IMR-90 (cell line): ENCODE results near the gene PUM2. TPM values are rescaled to one million over a fixed set of nuclear protein-coding genes. Genes with fewer than 3 reads are reported as not detected.

Experiments used
- ATAC-seq: fragments of 200-7000 bp; cut with Tn5 transposase; 2 replicates; pipeline ENCODE4 v1.9.1; 2020; ENCODE audit warnings: low read depth, mild to moderate bottlenecking, moderate library complexity
- BruUV-seq: library from RNA; stranded (reverse); fragments of 400-500 nt; replicated peaks from 2 replicates; lab custom pipeline; 2021; lab: Mats Ljungman, UMichigan
- CTCF ChIA-PET: fragments of 300-600 bp; formaldehyde crosslinking; extraction: SDS; loops from one replicate; lab custom pipeline; 2021; ENCODE audit warnings: antibody characterized with exemption; lab: Yijun Ruan, JAX
- POLR2A ChIA-PET: fragments of 300-600 bp; sonication (Branson Sonifier 250); formaldehyde crosslinking; loops from one replicate; lab custom pipeline; 2022; ENCODE audit warnings: antibody characterized with exemption; ENCODE audit not compliant: unreplicated experiment; lab: Charles Lee
- DNase-seq: peaks from one replicate; pipeline ENCODE4 v3.0.0; 2013
- H2AFZ ChIP-seq: replicated peaks from 2 replicates; pipeline ENCODE3; 2013; ENCODE audit warnings: low read length, mild to moderate bottlenecking; ENCODE audit not compliant: poor library complexity
- H2AK5ac ChIP-seq: 2 replicates; pipeline ENCODE4 v1.6.1; 2013; ENCODE audit warnings: low read depth, low read length, inconsistent platforms
- H2AK9ac ChIP-seq: replicated peaks from 2 replicates; pipeline ENCODE3; 2013; ENCODE audit warnings: mild to moderate bottlenecking, low read depth, low read length, moderate library complexity; ENCODE audit not compliant: poor library complexity
- H2BK120ac ChIP-seq: 2 replicates; pipeline ENCODE4 v1.6.1; 2013; ENCODE audit warnings: low read depth, low read length, inconsistent platforms
- H2BK15ac ChIP-seq: 3 replicates; pipeline ENCODE4 v1.6.1; 2013; ENCODE audit warnings: low read depth, low read length, inconsistent platforms
- H2BK20ac ChIP-seq: 2 replicates; pipeline ENCODE4 v1.6.1; 2013; ENCODE audit warnings: low read depth, mild to moderate bottlenecking, inconsistent platforms, low read length, moderate library complexity
- H2BK5ac ChIP-seq: 2 replicates; pipeline ENCODE4 v1.6.1; 2013; ENCODE audit warnings: mild to moderate bottlenecking, low read depth, low read length, inconsistent platforms; ENCODE audit not compliant: poor library complexity, severe bottlenecking
- H3K14ac ChIP-seq: replicated peaks from 2 replicates; pipeline ENCODE4 v1.6.1; 2013; ENCODE audit warnings: low read depth, low read length, inconsistent platforms
- H3K18ac ChIP-seq: 2 replicates; pipeline ENCODE4 v1.6.1; 2013; ENCODE audit warnings: low read depth, low read length, control low read depth
- H3K23ac ChIP-seq: 2 replicates; pipeline ENCODE4 v1.6.1; 2013; ENCODE audit warnings: low read depth, low read length, inconsistent platforms
- H3K27ac ChIP-seq: 2 replicates; pipeline ENCODE4 v1.5.1; 2013; ENCODE audit warnings: mild to moderate bottlenecking, control low read depth, low read length; ENCODE audit not compliant: insufficient read depth
- H3K27me3 ChIP-seq: 2 replicates; pipeline ENCODE4 v1.6.1; 2013; ENCODE audit warnings: low read length; ENCODE audit not compliant: control insufficient read depth, insufficient read depth
- H3K36me3 ChIP-seq: 2 replicates; pipeline ENCODE4 v1.6.1; 2013; ENCODE audit warnings: low read length, mixed read lengths; ENCODE audit not compliant: control insufficient read depth, insufficient read depth
- H3K4ac ChIP-seq: 2 replicates; pipeline ENCODE4 v1.6.1; 2013; ENCODE audit warnings: low read depth, low read length, inconsistent platforms
- H3K4me1 ChIP-seq: 2 replicates; pipeline ENCODE4 v1.6.1; 2013; ENCODE audit warnings: low read length, mixed read lengths; ENCODE audit not compliant: control insufficient read depth, insufficient read depth
- H3K4me2 ChIP-seq: 2 replicates; pipeline ENCODE4 v1.6.1; 2013; ENCODE audit warnings: low read depth, mild to moderate bottlenecking, control low read depth, low read length, moderate library complexity
- H3K4me3 ChIP-seq: 2 replicates; pipeline ENCODE4 v1.5.1; 2013; ENCODE audit warnings: low read depth, mild to moderate bottlenecking, control low read depth, low read length, moderate library complexity; ENCODE audit not compliant: insufficient read depth
- H3K56ac ChIP-seq: 2 replicates; pipeline ENCODE4 v1.6.1; 2013; ENCODE audit warnings: low read length, inconsistent platforms; ENCODE audit not compliant: insufficient read depth; ENCODE audit errors: extremely low read depth
- H3K79me1 ChIP-seq, 2 experiments: 2 replicates each; pipeline ENCODE4 v1.6.1; 2013; ENCODE audit warnings: low read length in 2 of 2, inconsistent platforms in 1 of 2, low read depth in 1 of 2
- H3K9ac ChIP-seq: 2 replicates; pipeline ENCODE4 v1.6.1; 2013; ENCODE audit warnings: low read depth, low read length, control low read depth
- H3K9me1 ChIP-seq: 2 replicates; pipeline ENCODE4 v1.6.1; 2013; ENCODE audit warnings: low read length, inconsistent platforms; ENCODE audit not compliant: insufficient read depth
- H3K9me3 ChIP-seq: 2 replicates; pipeline ENCODE4 v1.6.1; 2013; ENCODE audit warnings: low read length; ENCODE audit not compliant: control insufficient read depth, insufficient read depth
- H4K20me1 ChIP-seq: 2 replicates; pipeline ENCODE4 v1.6.1; 2013; ENCODE audit warnings: low read length, inconsistent platforms; ENCODE audit not compliant: insufficient read depth
- H4K5ac ChIP-seq: 2 replicates; pipeline ENCODE4 v1.6.1; 2013; ENCODE audit warnings: mild to moderate bottlenecking, low read depth, low read length, control low read depth
- H4K8ac ChIP-seq, 2 experiments: 2 replicates each; pipeline ENCODE4 v1.6.1; 2013; ENCODE audit warnings: low read depth in 2 of 2, low read length in 2 of 2, control low read depth in 1 of 2, inconsistent platforms in 1 of 2
- H4K91ac ChIP-seq: 2 replicates; pipeline ENCODE4 v1.6.1; 2013; ENCODE audit warnings: low read depth, low read length, inconsistent platforms; ENCODE audit not compliant: insufficient read depth
- BHLHE40 ChIP-seq: fragments of 150-350 bp; IDR thresholded peaks from 2 replicates; pipeline ENCODE4 v1.6.1; 2016; ENCODE audit warnings: mild to moderate bottlenecking, low read depth, low read length
- CEBPB ChIP-seq: IDR thresholded peaks from 2 replicates; pipeline ENCODE4 v1.6.1; 2012; ENCODE audit warnings: low read depth, low read length, improper control_type of control experiment
- CHD1 ChIP-seq: IDR thresholded peaks from 2 replicates; pipeline ENCODE4 v1.6.1; 2012; ENCODE audit warnings: low read depth, low read length, improper control_type of control experiment
- ELK1 ChIP-seq: fragments of 150-350 bp; IDR thresholded peaks from 2 replicates; pipeline ENCODE4 v1.6.1; 2016; ENCODE audit warnings: low read depth, mild to moderate bottlenecking, low read length, moderate library complexity, borderline replicate concordance
- FOS ChIP-seq: fragments of 150-350 bp; IDR thresholded peaks from 2 replicates; pipeline ENCODE4 v1.6.1; 2016; ENCODE audit warnings: low read depth, low read length
- MAFK ChIP-seq: IDR thresholded peaks from 2 replicates; pipeline ENCODE4 v1.6.1; 2012; ENCODE audit warnings: low read depth, low read length, improper control_type of control experiment
- MAZ ChIP-seq: IDR thresholded peaks from 2 replicates; pipeline ENCODE4 v1.6.1; 2012; ENCODE audit warnings: low read depth, mild to moderate bottlenecking, low read length, improper control_type of control experiment, moderate library complexity, borderline replicate concordance
- MXI1 ChIP-seq: IDR thresholded peaks from 2 replicates; pipeline ENCODE4 v1.6.1; 2012; ENCODE audit warnings: low read depth, mild to moderate bottlenecking, low read length, moderate library complexity, borderline replicate concordance
- NFE2L2 ChIP-seq: fragments of 150-350 bp; IDR thresholded peaks from 2 replicates; pipeline ENCODE4 v1.6.1; 2016; ENCODE audit warnings: low read depth, mild to moderate bottlenecking, low read length
- POLR2A ChIP-seq: IDR thresholded peaks from 2 replicates; pipeline ENCODE4 v1.6.1; 2012; ENCODE audit warnings: mild to moderate bottlenecking, low read depth, low read length
- RAD21 ChIP-seq: IDR thresholded peaks from 2 replicates; pipeline ENCODE4 v1.6.1; 2012; ENCODE audit warnings: low read length, improper control_type of control experiment
- RCOR1 ChIP-seq: IDR thresholded peaks from 2 replicates; pipeline ENCODE4 v1.6.1; 2012; ENCODE audit warnings: mild to moderate bottlenecking, low read length, improper control_type of control experiment; ENCODE audit not compliant: insufficient replicate concordance
- RFX5 ChIP-seq: IDR thresholded peaks from 2 replicates; pipeline ENCODE4 v1.8.0; 2012; ENCODE audit warnings: low read depth, mild to moderate bottlenecking, low read length, moderate library complexity
- WGBS, 2 experiments: methylation state at CpG; one replicate each; pipeline versions ENCODE4 v1.1.5 to v1.1.7; 2013; ENCODE audit warnings: missing lambda C conversion rate in 2 of 2; ENCODE audit not compliant: insufficient read length in 1 of 2; ENCODE audit errors: extremely low coverage in 2 of 2; 5-methylcytosine and 5-hydroxymethylcytosine counted together
- dilution Hi-C: fragments of 300-500 bp; cut with HindIII; formaldehyde crosslinking; loops from one replicate; pipeline ENCODE4 v1.14.3; 2018; ENCODE audit warnings: low sequenced_read_pairs; ENCODE audit not compliant: unreplicated experiment
- in situ Hi-C: fragments of 300-500 bp; cut with MboI; formaldehyde crosslinking; loops from 3 replicates; pipeline ENCODE4 v1.14.3; 2019; ENCODE audit warnings: low sequenced_read_pairs, inconsistent platforms, mixed read lengths
- intact Hi-C: fragments of 100-400 bp; cut with micrococcal nuclease; formaldehyde crosslinking; loops from 2 replicates; pipeline ENCODE4 v1.10.0; 2022
- polyA plus RNA-seq, 3 experiments: library from polyadenylated mRNA; depleted of rRNA; stranded (reverse); fragments of >200 nt; gene quantifications; 2 replicates each; pipeline ENCODE4 v1.2.3, GENCODE V29; 2012; ENCODE audit warnings: low replicate concordance in 1 of 3
- total RNA-seq: library from RNA; depleted of rRNA; stranded (reverse); fragments of >200 nt; gene quantifications from 2 replicates; pipeline ENCODE4 v1.2.3, GENCODE V29; 2012
- TF ChIP-seq, protein P1 (sequence below): conservative IDR thresholded peaks from 2 replicates; pipeline ENCODE4 v1.5.1; 2012; ENCODE audit warnings: mild to moderate bottlenecking, low read depth, low read length, improper control_type of control experiment
- TF ChIP-seq, protein P2 (sequence below): fragments of 150-350 bp; IDR thresholded peaks from 2 replicates; pipeline ENCODE4 v1.6.1; 2017; ENCODE audit warnings: mild to moderate bottlenecking, antibody characterized with exemption, low read length, low read depth

Gene PUM2
- total and polyA plus RNA-seq, 2 of the 4 experiments (the other 2 are of a cell fraction): 18.8 to 38.4 TPM

DNA sequence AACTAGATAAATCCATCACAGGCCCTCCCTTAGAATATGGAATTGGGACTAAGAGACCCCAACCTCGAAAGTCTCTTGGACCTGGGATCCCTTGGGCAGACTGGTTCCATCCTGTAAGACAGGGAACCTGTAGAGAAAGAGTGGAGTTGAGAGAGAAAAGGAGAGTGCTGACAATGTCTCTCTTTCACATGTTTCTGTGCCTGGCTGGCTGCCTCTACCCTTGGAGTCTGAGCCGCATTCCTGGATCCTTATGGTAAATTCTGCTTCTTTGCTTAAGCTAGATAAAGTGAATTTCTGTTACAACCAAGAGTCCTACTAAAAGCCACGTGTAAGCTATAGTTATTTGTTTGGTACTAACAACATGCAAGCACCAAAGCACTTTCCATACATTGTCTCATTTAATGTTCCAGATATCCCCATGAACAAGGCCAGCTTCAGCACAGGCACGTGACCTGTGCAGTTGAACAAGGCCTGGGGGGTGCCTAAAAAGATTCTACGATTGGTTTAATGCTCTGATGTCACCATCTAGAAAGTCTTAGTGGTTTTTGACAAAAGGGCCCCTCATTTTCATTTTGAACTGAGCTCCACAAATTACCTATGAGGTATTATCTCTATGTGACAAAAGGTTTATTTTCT, 2.1 kb upstream of the PUM2 start:
- Histone ChIP-seq H3K4me3 (no peak overlapping the region), H3K4ac (peak overlapping the region; percentile 9; the same call in 1 of the 2 replicates), H2BK5ac (no peak overlapping the region), H4K5ac (no peak overlapping the region; the same call in 1 of the 2 replicates), H2AK5ac (no peak overlapping the region), H3K56ac (no peak overlapping the region), H2BK120ac (no peak overlapping the region), H3K23ac (no peak overlapping the region; the same call in 1 of the 2 replicates), H2AK9ac (no peak overlapping the region), H4K20me1 (peaks cover 24% of the 10 kb centered on the region), H3K36me3 (no peaks in the 10 kb centered on the region), H3K9me3 (no peaks in the 10 kb centered on the region), H3K18ac (no peak overlapping the region), H2BK15ac (no peak overlapping the region), H3K27me3 (no peaks in the 10 kb centered on the region), H3K9me1 (peaks cover 6% of the 10 kb centered on the region), H3K4me1 (peaks cover 7% of the 10 kb centered on the region), H3K9ac (no peak overlapping the region), H3K14ac (no peak overlapping the region), H3K27ac (no peak overlapping the region), H4K91ac (no peak overlapping the region), H3K79me1 (peaks cover 0 to 18% of the 10 kb centered on the region in 2 experiments; a peak in 3 of 4 replicates), H4K8ac (no peak overlapping the region), H3K4me2 (no peak overlapping the region), H2BK20ac (no peak overlapping the region), H2AFZ (no peak overlapping the region)
- no TSS peak for BruUV-seq
- in situ Hi-C loops (no loop called here), dilution Hi-C loops (no loop called here), intact Hi-C loops (no loop called here)
- ATAC-seq (no peak), DNase-seq (no peak)
- ChIA-PET CTCF (no interaction called here), POLR2A (no interaction called here)
- no peak for TF ChIP-seq MXI1
- TF ChIP-seq NFE2L2: no peak
- no peak for TF ChIP-seq BHLHE40
- no peak for TF ChIP-seq RAD21
- TF ChIP-seq ELK1: no peak
- no peak for TF ChIP-seq FOS
- no peak for TF ChIP-seq MAFK
- no peak for TF ChIP-seq MAZ
- TF ChIP-seq CHD1: no peak
- TF ChIP-seq CEBPB: no peak
- TF ChIP-seq, protein P1, sequence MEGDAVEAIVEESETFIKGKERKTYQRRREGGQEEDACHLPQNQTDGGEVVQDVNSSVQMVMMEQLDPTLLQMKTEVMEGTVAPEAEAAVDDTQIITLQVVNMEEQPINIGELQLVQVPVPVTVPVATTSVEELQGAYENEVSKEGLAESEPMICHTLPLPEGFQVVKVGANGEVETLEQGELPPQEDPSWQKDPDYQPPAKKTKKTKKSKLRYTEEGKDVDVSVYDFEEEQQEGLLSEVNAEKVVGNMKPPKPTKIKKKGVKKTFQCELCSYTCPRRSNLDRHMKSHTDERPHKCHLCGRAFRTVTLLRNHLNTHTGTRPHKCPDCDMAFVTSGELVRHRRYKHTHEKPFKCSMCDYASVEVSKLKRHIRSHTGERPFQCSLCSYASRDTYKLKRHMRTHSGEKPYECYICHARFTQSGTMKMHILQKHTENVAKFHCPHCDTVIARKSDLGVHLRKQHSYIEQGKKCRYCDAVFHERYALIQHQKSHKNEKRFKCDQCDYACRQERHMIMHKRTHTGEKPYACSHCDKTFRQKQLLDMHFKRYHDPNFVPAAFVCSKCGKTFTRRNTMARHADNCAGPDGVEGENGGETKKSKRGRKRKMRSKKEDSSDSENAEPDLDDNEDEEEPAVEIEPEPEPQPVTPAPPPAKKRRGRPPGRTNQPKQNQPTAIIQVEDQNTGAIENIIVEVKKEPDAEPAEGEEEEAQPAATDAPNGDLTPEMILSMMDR: no peak
- no peak for TF ChIP-seq RFX5
- TF ChIP-seq, protein P2, sequence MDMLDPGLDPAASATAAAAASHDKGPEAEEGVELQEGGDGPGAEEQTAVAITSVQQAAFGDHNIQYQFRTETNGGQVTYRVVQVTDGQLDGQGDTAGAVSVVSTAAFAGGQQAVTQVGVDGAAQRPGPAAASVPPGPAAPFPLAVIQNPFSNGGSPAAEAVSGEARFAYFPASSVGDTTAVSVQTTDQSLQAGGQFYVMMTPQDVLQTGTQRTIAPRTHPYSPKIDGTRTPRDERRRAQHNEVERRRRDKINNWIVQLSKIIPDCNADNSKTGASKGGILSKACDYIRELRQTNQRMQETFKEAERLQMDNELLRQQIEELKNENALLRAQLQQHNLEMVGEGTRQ: no peak
- no peak for TF ChIP-seq RCOR1
- no peak for TF ChIP-seq POLR2A
- WGBS, 2 experiments: no CpG with 5 or more reads among the region's 5 CpGs
